Loucy (cell line): ENCODE measurements around the gene VPS37C.
"Not testable (repeated sequence)": the region's sequence is repeated elsewhere in the genome, so short reads cannot be mapped to it uniquely, and the experiment has no call there.

Experiments used
- H2AFZ ChIP-seq: fragments of 200-600 bp; sonication (generic); 2 replicates; pipeline ENCODE4 v1.6.0; 2016; ENCODE audit warnings: antibody characterized with exemption, mild to moderate bottlenecking, low read length, moderate library complexity
- H3F3A ChIP-seq: fragments of 200-600 bp; 2 replicates; pipeline ENCODE4 v1.6.0; 2016; ENCODE audit warnings: antibody characterized with exemption, low read depth, mild to moderate bottlenecking
- H3K27me3 ChIP-seq: fragments of 200-600 bp; sonication (generic); 2 replicates; pipeline ENCODE4 v1.6.1; 2014; ENCODE audit warnings: low read length, mild to moderate bottlenecking; ENCODE audit not compliant: insufficient read depth, poor library complexity, severe bottlenecking
- H3K36me3 ChIP-seq: fragments of 200-600 bp; sonication (generic); 2 replicates; pipeline ENCODE4 v1.6.1; 2016; ENCODE audit warnings: low read length; ENCODE audit not compliant: insufficient read depth
- H3K4me1 ChIP-seq: fragments of 200-600 bp; sonication (generic); 2 replicates; pipeline ENCODE4 v1.5.1; 2014; ENCODE audit warnings: low read length, mild to moderate bottlenecking; ENCODE audit not compliant: insufficient read depth, poor library complexity, severe bottlenecking
- H3K4me2 ChIP-seq: fragments of 200-600 bp; sonication (generic); 2 replicates; pipeline ENCODE4 v1.6.0; 2014; ENCODE audit warnings: antibody characterized with exemption, low read length, low read depth, mild to moderate bottlenecking; ENCODE audit not compliant: poor library complexity, severe bottlenecking
- H3K4me3 ChIP-seq: fragments of 200-600 bp; sonication (generic); 2 replicates; pipeline ENCODE4 v1.5.1; 2014; ENCODE audit warnings: low read length, mild to moderate bottlenecking, mixed read lengths; ENCODE audit not compliant: poor library complexity, severe bottlenecking
- H3K79me2 ChIP-seq: fragments of 200-600 bp; sonication (generic); 2 replicates; pipeline ENCODE4 v1.6.1; 2014; ENCODE audit warnings: low read length; ENCODE audit not compliant: insufficient read depth
- H3K9ac ChIP-seq: fragments of 200-600 bp; sonication (generic); 2 replicates; pipeline ENCODE4 v1.6.0; 2014; ENCODE audit warnings: mild to moderate bottlenecking, low read depth, low read length, moderate library complexity; ENCODE audit not compliant: poor library complexity, severe bottlenecking
- H3K9me2 ChIP-seq: fragments of 200-600 bp; sonication (generic); replicated peaks from 2 replicates; pipeline ENCODE4 v1.6.1; 2016; ENCODE audit warnings: low read depth, low read length, mixed read lengths
- H3K9me3 ChIP-seq: fragments of 200-600 bp; sonication (generic); 2 replicates; pipeline ENCODE4 v1.6.1; 2014; ENCODE audit warnings: mild to moderate bottlenecking, antibody characterized with exemption, low read length, low read depth; ENCODE audit not compliant: insufficient read depth
- H4K20me1 ChIP-seq: fragments of 200-600 bp; sonication (generic); 2 replicates; pipeline ENCODE4 v1.6.0; 2014; ENCODE audit warnings: antibody characterized with exemption, low read length, mild to moderate bottlenecking; ENCODE audit not compliant: insufficient read depth, poor library complexity, severe bottlenecking
- EZH2phosphoT487 ChIP-seq: fragments of 200-600 bp; IDR thresholded peaks from 2 replicates; pipeline ENCODE4 v1.6.1; 2018; ENCODE audit warnings: antibody characterized with exemption, mild to moderate bottlenecking, moderate library complexity, borderline replicate concordance
- TF ChIP-seq, protein P1 (sequence below): fragments of 200-600 bp; sonication (generic); conservative IDR thresholded peaks from 2 replicates; pipeline ENCODE4 v1.5.1; 2014; ENCODE audit warnings: mild to moderate bottlenecking, antibody characterized with exemption, low read length

VPS37C gene

DNA sequence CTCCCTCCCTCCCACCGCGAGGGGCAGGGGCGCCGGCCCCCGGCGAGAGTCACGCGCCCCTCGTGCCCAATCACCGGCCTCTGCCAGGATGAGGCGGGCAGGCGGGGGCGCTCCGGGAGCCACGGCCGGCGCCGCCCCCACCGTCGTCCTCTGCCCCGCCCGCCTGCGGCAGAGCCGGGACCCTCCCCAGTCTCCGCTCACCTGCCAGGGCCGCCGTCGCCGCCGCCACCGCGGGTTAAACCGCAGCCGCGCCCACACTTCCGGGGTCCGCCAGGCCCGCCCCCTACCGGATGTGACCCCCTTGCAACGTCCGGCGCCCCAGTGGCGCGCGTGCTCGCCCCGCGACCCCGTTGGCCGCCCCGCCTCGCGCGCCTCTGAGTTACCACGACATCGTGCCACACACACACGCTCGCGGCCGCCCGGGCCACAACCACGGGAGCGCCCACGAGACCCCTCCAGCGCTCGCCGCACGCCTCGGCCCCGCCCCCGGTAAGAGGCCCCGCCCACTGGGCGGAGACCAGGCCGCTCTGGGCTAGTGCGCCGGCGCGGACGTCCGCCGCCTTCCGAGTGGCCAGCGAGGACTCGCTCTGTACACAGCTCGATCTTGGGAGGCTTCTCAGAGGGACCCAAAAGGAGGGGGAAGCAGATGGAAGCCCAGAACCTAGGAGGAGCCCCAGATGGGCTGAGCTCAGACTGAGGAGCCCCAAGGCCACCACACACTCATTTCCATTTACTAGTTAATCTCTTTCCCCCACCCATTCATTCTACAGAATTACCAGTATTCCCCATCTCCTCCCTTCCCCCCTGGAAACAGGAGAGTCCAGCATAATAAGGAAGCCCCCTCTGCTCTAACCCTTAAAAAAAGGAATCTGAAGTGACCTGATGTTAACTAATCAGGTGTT, at the start of gene VPS37C:
Gene VPS37C, minus strand, starts transcription at position 237 of the 902 bp plus-strand sequence. CDS start 22,597 bp downstream, outside the sequence.
- Histone ChIP-seq H3K36me3 (no peaks in the 10 kb centered on the region), H3K4me1 (peaks cover 22% of the 10 kb centered on the region), H4K20me1 (no peaks in the 10 kb centered on the region), H3K4me3 (peak within 1 kb of the TSS; percentile 76), H3K79me2 (peaks cover 6% of the 10 kb centered on the region; the same call in 1 of the 2 replicates), H3K4me2 (peak within 1 kb of the TSS; percentile 91), H2AFZ (peak within 1 kb of the TSS; percentile 84), H3K9ac (peak within 1 kb of the TSS; percentile 83), H3F3A (peaks cover 12% of the 10 kb centered on the region; the same call in 1 of the 2 replicates), H3K27me3 (no peaks in the 10 kb centered on the region), H3K9me2 (no peaks in the 10 kb centered on the region), H3K9me3 (no peaks in the 10 kb centered on the region)
- TF ChIP-seq, protein P1, sequence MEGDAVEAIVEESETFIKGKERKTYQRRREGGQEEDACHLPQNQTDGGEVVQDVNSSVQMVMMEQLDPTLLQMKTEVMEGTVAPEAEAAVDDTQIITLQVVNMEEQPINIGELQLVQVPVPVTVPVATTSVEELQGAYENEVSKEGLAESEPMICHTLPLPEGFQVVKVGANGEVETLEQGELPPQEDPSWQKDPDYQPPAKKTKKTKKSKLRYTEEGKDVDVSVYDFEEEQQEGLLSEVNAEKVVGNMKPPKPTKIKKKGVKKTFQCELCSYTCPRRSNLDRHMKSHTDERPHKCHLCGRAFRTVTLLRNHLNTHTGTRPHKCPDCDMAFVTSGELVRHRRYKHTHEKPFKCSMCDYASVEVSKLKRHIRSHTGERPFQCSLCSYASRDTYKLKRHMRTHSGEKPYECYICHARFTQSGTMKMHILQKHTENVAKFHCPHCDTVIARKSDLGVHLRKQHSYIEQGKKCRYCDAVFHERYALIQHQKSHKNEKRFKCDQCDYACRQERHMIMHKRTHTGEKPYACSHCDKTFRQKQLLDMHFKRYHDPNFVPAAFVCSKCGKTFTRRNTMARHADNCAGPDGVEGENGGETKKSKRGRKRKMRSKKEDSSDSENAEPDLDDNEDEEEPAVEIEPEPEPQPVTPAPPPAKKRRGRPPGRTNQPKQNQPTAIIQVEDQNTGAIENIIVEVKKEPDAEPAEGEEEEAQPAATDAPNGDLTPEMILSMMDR, result no peak
- no peak for TF ChIP-seq EZH2phosphoT487

DNA sequence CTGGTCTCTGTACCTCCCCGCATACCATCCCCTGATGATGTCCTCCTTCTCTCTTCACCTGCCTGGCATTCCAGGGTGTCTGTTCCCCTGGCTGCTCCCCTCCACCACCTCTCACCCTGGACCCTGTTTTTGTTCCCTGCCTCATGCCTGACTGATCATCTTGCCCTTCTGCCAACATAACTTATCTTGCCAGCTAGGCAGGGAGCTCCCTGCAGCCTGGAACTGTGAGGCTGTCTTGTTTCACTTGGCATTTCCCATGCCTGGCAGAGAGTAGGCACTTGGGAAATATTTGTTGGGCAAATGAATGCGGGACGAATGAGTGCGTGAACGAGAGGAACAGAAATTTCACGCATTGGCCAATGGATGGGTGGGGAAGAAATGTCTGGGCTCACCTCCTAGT, 49.4 kb upstream of the VPS37C start:
- H3K4me1 ChIP-seq, H3K79me2 ChIP-seq, H4K20me1 ChIP-seq, H3K27me3 ChIP-seq, H3F3A ChIP-seq, H3K9me2 ChIP-seq, H2AFZ ChIP-seq, H3K4me2 ChIP-seq, H3K9me3 ChIP-seq, H3K36me3 ChIP-seq, H3K4me3 ChIP-seq, H3K9ac ChIP-seq: not testable (repeated sequence)

DNA sequence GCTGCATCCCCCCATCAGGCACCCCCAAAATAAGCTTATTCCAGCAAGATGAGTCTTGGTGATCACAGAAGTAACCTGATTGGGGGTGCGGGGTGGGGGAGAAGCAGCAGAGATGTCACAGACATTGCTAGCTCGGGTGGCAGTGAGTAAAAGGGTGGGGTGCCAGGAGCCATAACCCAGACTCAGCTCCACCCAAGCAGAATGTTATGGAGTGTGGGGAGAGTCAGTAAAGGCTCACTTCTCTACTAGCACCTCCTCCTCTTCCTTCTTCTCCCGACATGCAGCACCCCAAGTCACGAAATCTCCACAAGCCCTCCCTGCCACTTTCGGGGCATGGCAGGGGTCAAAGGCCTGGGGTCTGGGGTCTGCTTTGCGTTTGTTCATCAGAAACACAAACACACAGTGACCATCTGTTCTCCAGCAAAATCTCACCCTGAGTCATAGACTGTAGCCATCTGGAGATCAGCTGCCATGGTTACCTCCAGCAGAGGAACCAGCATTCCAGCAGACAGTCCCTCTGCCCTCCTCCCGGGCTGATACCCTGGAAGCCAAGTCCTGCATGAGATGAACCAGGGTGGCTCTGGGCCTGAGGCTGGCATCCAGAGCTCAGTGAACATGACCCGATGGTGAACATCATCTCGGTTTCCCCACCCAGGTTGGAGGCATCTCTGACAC, 46.5 kb upstream of the VPS37C start:
- not testable (repeated sequence) for H3K36me3 ChIP-seq, H3K4me2 ChIP-seq, H3K27me3 ChIP-seq, H3K4me3 ChIP-seq, H3F3A ChIP-seq, H3K9me2 ChIP-seq, H4K20me1 ChIP-seq, H2AFZ ChIP-seq, H3K4me1 ChIP-seq, H3K9ac ChIP-seq, H3K9me3 ChIP-seq, H3K79me2 ChIP-seq

DNA sequence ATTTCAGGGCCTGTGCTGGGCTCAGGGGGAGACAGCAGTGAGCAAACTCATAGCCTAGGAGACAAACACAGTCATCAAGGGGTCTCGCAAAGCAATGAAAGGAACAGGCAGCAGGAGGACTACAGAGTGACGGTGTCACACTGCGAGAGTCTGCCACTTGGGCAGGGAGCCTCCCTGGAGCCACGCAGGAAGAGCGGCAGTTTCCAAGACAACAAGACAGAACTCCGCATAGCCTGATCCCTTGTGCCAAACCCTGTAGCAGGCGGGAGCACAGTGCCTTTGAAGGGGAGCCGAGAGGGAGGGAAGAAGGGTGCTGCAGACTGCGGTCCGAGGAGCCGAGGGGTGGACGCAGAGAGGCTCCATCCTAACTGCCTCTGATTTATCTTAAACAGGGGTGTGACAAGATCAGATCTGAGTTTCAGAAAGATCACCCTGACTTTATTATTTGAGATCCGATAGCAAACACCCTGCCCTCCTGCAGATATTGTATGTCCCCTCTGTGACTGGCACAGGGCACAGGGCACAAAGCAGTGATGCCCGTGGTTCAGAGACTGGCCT, 43.4 kb upstream of the VPS37C start:
- H3K4me2 ChIP-seq, H3K4me3 ChIP-seq, H3K4me1 ChIP-seq, H4K20me1 ChIP-seq, H3K36me3 ChIP-seq, H3F3A ChIP-seq, H3K9me3 ChIP-seq, H3K9me2 ChIP-seq, H2AFZ ChIP-seq, H3K9ac ChIP-seq, H3K79me2 ChIP-seq, H3K27me3 ChIP-seq: not testable (repeated sequence)

DNA sequence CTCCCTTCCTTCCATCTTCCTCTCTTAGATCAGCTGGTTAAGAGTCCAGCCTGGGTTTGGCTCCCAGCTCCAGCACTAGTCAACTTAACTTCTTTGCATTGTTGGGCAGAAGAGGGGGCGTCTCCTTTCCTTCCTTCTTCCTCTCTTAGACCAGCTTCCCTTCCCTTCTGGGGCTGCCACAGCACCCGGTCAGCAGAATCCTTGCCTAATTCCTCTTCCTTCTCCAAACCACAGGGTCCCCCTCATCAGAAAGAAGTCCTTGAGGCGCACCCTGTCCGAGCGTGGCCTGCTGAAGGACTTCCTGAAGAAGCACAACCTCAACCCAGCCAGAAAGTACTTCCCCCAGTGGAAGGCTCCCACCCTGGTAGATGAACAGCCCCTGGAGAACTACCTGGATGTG, 42.6 kb upstream of the VPS37C start:
- H3K9ac ChIP-seq, H3F3A ChIP-seq, H3K4me1 ChIP-seq, H3K27me3 ChIP-seq, H3K36me3 ChIP-seq, H3K9me2 ChIP-seq, H3K9me3 ChIP-seq, H3K4me3 ChIP-seq, H3K4me2 ChIP-seq, H4K20me1 ChIP-seq, H3K79me2 ChIP-seq, H2AFZ ChIP-seq: not testable (repeated sequence)

DNA sequence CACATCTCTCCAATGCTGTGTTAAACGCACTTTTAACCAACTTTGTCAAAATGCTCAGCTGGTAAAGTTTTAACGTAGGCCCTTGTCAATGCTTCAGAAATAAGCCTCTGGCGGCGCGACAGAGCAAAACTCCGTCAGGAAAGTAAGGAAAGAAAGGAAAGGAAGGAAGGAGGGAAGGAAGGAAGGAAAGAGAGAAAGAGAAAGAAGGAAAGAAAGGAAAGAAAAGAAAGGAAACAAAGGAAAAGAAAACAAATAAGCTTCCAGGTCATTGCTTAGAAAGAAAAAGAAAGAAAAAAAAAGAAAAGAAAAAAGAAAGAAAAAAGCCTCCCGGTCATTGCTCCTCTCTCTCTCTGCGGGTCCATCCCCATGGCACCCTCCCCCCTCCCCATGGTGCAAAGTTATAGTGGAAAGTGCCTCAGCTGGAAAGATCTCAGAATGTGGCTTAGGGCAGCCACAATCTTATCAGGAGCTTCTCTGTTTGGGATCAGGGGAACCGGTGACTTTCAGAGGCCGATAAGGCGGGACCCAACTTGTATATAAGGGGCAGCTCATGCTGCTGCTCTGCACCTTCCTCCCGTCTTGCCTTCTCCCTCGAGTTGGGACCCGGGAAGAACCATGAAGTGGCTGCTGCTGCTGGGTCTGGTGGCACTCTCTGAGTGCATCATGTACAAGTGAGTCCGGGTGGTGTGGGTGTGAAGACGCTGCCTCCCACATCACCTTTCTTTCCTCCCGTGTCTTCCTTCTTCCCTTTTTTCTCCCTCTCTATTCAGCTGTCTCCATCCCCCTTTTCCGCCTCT, 41.9 kb upstream of the VPS37C start, which contains the start of gene PGA3:
Gene PGA3, plus strand, starts transcription at position 566 of the 797 bp plus-strand sequence. Its CDS starts 50 bp downstream, at position 616.
- not testable (repeated sequence) for H3K9me3 ChIP-seq, H3K36me3 ChIP-seq, H4K20me1 ChIP-seq, H3K9ac ChIP-seq, H3K27me3 ChIP-seq, H3K79me2 ChIP-seq, H3K4me2 ChIP-seq, H3F3A ChIP-seq, H3K4me3 ChIP-seq, H3K9me2 ChIP-seq, H3K4me1 ChIP-seq, H2AFZ ChIP-seq
